Stomach (tissue), 4 donors: ENCODE results near the gene SHLD1.

Experiments used
- CTCF ChIP-seq, 7 experiments: fragments of 450-650 bp in 4 of 7; fragments of 200-600 bp in 3 of 7; sonication (generic) in 3 of 7; IDR thresholded peaks; one replicate each; pipeline ENCODE4 v1.5.1; 2016 to 2019; ENCODE audit warnings: antibody characterized with exemption in 7 of 7, control low read depth in 2 of 7, mild to moderate bottlenecking in 1 of 7
- EP300 ChIP-seq: sonication (generic); formaldehyde crosslinking; IDR thresholded peaks from one replicate; pipeline ENCODE4 v1.6.1; 2017; ENCODE audit warnings: antibody characterized with exemption
- POLR2A ChIP-seq, 4 donors: fragments of 450-650 bp; IDR thresholded peaks; one replicate each; pipeline ENCODE4 v1.6.1; 2016; ENCODE audit warnings: antibody characterized with exemption in 4 of 4, control low read depth in 2 of 4, mild to moderate bottlenecking in 1 of 4, moderate library complexity in 1 of 4
- POLR2AphosphoS5 ChIP-seq, 3 donors: sonication (generic); formaldehyde crosslinking; IDR thresholded peaks; one replicate each; pipeline ENCODE4 v1.6.1; 2016; ENCODE audit warnings: antibody characterized with exemption in 3 of 3

- TF ChIP-seq CTCF (IDR thresholded peaks at IDR 0.05) (no peak), POLR2A (IDR thresholded peaks at IDR 0.05) (no peak), EP300 (no peak), POLR2AphosphoS5 (IDR thresholded peaks at IDR 0.05) (no peak)
Observed at GRCh38 chr20:5730131-5730530, 20.1 kb upstream of the SHLD1 start.
